ENCODE data around the gene CLASRP. TPM values are rescaled to one million over a fixed set of nuclear protein-coding genes. Genes with fewer than 3 reads are reported as not detected.
"Not testable (repeated sequence)": the region's sequence is repeated elsewhere in the genome, so short reads cannot be mapped to it uniquely, and the experiment has no call there.

The CLASRP gene
- total RNA-seq, 1 experiment from 2014 or later, result 29.9 TPM

DNA sequence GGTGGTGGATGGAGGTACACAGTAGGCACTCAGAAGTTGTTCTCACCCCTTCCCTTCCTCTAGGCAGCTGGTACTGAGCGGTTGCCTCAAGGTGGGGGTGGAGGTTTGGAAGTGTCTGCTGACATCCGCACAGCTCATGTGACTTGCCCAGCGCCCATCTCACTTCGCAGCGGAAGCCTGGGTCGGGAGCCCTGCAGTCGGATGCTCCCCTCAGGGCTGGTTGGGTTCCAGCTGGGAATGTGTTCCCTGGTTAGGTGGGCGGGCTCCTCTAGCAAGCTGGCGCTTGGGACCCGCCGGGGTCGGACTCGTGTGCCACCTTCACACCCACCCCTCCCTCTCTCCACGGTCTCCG is 64.3 kb downstream of the CLASRP start:
- DNase-seq (ENCODE audit: low spot score), result no peak

DNA sequence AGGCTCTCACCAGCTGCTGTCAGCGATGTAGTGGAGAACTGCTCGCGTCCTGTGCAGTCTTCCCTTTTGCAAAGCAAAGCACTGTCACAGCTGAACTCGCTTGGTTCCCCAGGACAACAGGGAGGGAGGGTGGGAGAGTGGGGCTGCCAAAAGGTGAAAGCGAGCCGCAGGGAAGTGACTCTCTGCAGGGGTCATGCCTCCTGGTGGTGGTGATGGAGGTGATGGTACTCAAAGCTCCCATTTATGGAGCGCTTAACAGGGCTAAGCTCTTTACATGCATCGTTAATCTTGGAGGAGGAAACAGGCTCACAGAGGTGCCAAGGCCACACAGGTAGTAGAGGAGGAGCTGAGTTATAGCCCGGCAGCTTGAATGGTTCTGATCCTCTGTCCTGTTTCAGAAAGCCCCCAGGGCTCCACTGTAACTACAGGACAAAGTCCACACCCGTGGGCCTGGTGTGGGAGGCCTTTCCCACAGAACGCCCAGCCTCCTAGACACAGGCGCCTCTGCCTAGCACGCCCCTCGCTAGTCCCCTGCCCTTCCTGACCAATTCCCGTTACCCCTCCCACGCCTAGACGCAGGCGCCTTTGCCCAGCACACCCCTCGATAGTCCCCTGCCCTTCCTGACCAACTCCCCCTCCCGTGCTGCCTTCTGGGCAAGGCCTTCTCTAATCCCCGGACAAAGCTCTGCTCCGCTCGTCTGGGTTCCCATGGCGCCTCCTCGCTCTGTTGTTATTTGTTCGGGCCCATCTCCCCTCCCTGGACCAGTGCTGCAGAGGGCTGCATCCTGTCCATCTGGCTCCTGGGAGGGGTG is 64.9 kb downstream of the CLASRP start:
- DNase-seq (ENCODE audit: low spot score), result no peak

DNA sequence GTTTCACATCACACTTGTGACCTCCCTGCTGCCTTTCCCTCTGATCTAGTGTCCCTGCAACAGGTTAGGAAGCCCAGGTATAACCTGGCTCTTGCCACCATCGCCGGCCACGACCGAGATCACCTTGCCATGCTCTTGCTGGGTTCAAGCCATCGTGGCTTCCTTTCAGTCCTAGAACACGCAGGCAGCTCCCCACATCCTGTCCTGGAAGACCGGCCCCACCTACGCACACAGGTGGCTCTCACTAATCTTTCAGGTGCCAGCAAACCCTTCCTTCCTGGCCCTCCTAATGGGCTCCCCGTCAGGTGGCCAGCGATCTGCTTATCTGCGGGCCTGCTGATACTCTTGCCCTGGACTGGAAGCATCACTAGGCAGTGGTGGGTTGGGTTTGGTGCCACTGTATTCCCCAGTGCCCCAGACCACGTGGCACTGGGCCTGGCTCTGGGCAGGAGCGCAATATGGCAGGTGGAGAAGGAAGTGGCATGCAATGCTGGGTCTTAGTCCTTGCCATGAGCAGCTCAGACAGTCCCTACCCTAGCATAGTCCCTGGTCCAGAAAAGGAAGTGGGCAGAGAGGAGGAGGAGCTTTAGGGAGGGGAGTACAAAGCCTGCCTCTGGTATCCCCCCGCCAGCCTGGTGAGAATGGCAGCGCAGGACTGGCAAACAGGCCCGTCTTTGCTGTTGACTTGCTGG is 66.0 kb downstream of the CLASRP start:
- no peak for DNase-seq (ENCODE audit: low spot score)

DNA sequence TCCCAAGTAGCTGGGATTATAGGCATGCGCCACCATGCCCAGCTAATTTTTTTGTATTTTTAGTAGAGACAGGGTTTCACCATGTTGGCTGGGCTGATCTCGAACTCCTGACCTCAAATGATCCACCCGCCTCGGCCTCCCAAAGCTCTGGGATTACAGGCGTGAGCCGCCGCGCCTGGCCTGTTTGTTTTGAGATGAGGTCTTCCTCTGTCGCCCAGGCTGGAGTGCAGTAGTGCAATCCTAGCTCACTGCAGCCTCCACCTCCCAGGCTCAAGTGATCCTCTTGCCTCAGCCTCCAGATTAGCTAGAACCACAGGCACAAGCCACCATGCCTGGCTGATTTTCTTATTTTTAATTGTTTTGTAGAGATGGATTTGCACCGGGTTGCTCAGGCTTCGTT is 67.5 kb downstream of the CLASRP start:
- DNase-seq (ENCODE audit: low spot score), result not testable (repeated sequence)

DNA sequence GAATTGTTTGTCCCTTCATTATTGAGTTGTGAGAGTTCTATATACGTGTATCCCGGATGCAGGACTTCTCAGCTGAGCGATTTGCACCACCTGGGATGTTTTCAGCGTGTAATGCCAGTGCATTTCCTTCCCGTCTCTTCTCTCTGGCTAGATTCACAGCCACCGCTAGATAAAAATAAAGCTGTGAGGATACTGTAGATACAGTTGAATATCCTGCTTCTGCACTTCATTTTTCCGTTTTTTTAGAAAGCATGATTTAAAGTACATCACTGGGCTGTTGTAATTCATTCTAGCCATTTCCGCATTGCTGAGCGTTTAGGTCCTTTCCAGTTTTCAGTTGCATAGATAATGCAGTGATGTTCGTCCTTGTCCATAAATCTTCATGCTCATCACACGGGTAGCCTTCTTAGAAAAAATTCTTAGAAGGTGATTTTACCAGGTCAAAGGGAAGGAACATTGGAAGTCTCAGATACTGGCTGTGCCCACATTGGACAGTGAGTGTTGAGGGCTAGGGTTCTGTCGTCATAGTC is 68.8 kb downstream of the CLASRP start:
- DNase-seq (ENCODE audit: low spot score), result no peak

DNA sequence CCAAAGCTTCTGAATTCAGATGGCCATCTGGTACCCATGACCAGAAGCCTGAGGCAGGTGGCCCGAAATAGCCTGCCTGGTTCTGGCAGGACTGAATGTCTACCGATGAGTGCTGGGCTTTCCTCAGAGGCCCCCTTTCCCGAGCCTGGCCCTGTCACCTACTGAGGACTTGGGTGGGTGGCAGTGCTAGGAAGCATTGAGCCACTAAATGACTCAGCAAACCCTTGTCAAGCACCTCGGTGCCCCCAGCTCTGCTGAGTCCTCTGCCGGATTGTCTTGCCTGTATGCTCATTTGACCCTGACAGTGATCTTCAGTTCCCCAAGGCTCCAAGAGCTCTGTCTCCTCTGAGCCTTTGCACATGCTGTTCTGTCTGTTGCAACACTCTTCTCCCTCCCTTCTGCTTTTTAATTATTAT is 72.0 kb downstream of the CLASRP start:
- DNase-seq (ENCODE audit: low spot score), result no peak

DNA sequence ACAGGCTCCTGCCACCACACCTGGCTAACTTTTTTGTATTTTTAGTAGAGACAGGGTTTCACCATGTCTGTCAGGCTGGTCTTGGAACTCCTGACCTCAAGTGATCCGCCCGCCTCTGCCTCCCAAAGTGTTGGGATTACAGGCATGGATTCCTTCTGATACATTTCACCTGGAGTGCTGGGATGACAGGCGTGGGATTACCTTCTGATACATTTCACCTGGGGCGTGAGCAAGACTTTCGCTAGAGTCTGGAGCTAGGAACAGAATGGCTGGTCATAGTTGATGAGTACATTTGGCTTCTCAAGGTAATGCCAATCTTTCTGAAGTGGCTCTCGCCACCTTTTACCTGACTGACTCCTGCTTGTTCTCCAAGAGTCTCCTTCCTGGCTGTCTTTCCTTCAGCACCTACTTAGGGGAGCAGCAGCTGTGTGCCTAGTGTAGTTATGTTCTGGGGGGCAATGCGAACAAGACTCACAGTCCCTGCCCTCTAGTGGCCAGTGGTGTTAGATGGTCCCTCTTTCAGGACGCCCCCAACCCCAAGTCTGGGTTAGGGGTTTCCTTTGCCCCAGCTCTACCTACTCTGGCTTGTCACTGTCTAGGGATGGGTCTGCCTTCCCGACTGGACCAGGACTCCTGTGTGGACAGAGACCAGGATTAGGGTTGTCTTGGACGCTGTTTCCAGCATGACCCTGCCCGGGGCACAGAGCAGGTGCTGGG is 73.4 kb downstream of the CLASRP start:
- no peak for DNase-seq (ENCODE audit: low spot score)

DNA sequence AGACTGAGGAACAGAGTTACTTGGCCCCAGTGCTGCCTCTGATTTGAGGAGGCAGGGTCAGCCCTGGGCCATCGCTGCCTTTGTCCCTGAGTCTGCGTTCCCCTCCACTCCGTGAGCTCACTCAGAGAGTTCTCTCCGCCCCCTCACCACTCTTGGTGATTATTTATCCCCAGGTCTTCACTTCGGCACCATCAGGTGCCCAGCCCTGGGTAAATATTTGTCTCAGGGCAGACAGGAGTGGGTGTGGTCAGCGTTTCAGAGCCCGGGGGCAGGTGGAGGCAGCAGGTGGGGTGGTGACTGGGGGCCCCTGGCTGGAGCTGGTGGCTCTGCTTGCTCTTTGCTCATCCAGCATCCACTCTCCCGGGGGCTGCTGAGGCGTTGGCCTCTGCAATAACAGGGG is 74.8 kb downstream of the CLASRP start:
- no peak for DNase-seq (ENCODE audit: low spot score)

DNA sequence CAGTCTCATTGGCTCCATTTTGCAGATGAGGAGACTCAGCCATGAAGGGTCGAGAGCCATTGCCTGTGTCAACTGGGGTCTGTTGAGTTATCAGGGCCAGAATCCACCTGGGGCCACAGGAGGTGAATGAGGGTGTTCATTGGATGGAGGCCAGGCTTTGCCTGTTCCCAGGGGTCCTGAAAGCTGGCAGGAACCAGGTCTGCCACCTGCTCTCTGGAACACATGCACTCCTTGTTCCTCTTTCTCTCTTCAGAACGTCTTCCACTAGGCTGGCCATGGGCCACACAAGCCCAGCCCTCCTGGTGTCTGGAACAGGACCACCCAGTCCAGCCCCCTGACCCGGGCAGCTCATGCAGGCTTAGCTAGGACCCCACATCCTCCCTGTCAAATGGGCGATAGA is 75.3 kb downstream of the CLASRP start:
- no peak for DNase-seq (ENCODE audit: low spot score)

DNA sequence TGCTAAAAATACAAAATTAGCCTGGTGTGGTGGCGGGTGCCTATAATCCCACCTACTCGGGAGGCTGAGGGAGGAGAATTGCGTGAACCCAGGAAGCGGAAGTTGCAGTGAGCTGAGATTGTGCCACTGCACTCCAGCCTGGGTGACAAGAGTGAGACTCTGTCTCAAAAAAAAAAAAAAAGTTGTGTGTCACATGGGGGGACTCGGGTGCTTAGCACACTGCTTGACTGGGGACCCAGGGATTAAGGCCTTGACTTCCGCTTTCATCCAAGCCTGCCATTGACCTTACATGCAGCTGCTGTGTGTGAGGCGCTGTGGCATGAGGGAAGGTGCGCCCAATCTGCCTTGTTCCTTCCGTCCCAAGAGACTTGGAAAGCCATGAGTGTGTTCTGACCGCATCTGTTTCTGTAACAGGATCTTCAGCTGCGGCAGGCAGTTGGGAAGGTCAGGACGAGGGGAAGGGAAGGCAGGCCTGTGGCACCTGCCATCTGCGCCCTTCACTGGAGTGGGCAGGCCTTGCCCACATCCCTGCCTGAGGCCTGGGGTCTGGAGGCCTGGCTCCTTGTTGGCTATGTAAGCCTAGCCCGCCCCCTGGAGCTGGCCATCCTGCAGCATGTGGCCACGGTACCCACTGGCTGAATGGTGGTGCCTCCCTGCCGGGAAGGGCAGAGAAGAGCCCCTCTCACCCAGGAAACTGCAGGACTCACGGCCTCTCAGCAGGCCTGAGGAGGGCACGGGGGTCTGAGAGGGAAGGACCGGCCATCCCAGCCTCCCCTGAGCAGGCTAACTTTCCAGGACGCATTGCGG is 77.2 kb downstream of the CLASRP start:
- DNase-seq (ENCODE audit: low spot score), result no peak

DNA sequence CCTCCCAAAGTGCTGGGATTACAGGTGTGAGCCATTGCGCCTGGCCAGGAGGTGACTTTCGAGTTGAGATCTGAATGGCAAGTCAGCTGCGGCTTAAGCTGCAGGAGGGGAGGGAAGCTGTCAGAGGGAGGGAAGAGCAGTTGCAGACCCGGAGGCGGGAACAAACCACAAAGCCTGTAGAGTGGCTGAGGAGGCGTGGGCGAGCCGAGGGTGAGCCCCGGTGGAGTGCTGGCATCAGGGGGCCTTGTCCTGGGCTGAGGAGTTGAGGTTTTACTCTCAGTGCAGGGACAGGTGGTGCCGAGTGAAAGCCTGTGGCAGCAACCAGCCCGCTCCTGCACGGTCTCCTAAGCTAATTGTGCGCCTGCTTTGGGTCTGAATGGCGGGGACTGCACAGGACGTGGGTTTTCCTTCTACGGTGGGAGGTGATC is 78.3 kb downstream of the CLASRP start:
- no peak for DNase-seq (ENCODE audit: low spot score)

DNA sequence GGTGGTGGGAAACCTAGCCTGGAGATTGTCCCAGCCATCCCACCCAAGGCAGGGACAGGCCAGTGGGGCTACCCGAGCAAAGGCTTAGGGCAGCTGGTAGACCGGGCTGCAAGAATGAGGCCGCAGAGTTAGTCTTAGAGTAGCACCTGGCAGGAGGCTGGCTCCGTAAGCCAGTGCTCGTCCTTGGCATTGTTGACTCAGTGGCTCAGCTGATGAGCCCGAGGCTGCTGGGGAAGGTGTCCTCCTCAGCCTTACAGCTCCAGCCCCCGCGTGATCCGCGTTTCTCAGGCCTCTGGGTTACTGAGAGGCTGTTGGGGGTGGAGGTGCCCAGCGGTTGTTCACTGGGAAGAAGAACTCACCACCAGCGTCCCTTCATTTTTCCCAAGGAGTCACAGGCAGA is 78.8 kb downstream of the CLASRP start:
- no peak for DNase-seq (ENCODE audit: low spot score)

DNA sequence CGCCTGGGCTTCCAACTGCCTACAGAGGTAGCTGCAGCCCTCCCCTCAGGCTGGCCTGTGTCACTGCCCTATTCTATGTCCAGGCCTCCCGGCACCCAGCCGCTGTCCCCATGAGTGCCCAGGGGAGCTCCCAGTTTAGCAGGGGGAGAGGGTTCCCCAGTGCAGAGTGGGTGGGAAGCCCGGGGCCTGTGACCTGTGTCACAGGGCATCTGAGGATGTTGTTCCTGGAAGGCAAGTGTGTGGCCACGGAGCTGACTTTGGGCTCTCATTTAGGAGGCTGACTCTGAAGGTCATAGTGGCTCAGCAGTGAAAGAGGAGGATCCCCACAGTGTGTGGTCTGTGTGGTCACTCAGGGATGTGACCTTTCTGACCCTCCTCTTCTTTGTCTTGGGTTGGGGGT is 79.3 kb downstream of the CLASRP start:
- no peak for DNase-seq (ENCODE audit: low spot score)

DNA sequence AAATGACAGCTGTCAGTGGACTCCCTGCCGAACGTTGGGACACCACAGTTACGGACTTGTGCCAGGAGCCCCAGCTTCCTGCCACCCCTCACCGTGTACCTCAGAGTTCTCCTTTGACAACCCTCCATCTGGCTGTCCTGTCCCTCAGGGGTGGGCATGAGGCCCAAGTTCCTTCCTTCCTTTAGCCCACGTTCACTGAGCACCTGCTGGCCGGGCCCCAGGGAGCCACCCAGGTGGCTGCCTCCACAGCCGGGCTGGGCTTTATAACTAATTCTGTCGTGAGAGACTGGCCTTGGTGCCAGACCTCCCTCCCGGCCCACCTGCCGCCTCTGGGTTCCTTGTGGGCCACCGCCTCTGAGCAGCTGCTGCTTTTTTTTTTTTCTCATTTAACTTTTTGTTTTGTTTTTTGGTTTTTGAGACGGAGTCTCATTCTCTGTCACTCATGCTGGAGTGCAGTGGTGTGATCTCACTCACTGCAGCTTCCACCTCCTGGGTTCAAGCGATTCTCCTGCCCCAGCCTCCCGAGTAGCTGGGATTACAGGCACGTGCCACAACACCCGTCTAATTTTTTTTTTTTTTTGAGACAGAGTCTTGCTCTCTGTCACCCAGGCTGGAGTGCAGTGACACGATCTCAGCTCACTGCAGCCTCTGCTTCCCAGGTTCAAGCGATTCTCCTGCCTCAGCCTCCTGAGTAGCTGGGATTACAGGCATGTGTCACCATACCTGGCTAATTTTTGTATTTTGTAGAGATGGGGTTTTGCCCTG is 79.9 kb downstream of the CLASRP start:
- DNase-seq (ENCODE audit: low spot score), result not testable (repeated sequence)

DNA sequence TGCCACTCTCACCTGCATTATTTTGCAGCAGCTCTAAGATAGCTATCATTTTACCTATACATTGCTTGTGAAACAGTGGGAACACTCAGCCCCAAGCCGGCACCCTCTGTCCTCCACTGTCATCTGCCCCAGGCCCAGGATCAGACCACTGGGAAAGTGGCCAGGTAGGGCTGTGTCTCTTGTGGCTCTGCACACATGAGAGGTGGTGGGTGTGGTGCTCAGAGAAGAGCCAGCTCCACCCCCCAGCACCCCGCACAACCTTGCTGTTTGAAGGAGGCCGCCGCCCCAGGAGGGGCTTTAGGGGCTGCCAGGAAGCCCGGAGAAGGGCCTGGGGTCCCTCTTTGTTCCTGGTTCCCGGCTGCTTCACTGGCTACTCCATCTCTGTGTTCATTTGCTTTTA is 80.7 kb downstream of the CLASRP start:
- no peak for DNase-seq (ENCODE audit: low spot score)

Other genes with a start within 250 kb of the CLASRP start
- 8.2 and 11.2 TPM in 2 replicates for gene BCAM, start 229.9 kb upstream of the CLASRP start, total RNA-seq (2014; rRNA removed; shearing (Covaris generic))
- gene NECTIN2, start 192.7 kb upstream of the CLASRP start, total RNA-seq (2014; rRNA removed; shearing (Covaris generic)), result 55.0 and 63.4 TPM in 2 replicates
- gene TOMM40, start 147.8 kb upstream of the CLASRP start, total RNA-seq (2014; rRNA removed; shearing (Covaris generic)), result 109 and 111 TPM in 2 replicates
- gene APOE, start 133.2 kb upstream of the CLASRP start, total RNA-seq (2014; rRNA removed; shearing (Covaris generic)), result 0.14 and 0.86 TPM in 2 replicates
- gene APOC1, start 124.4 kb upstream of the CLASRP start, total RNA-seq (2014; rRNA removed; shearing (Covaris generic)), result not detected in 2 replicates
- not detected in 2 replicates for gene APOC4, start 96.8 kb upstream of the CLASRP start, total RNA-seq (2014; rRNA removed; shearing (Covaris generic))
- not detected in 2 replicates for gene APOC2, start 93.0 kb upstream of the CLASRP start, total RNA-seq (2014; rRNA removed; shearing (Covaris generic))
- gene CLPTM1, start 83.7 kb upstream of the CLASRP start, total RNA-seq (2014; rRNA removed; shearing (Covaris generic)), result 23.3 and 28.1 TPM in 2 replicates
- gene RELB, start 37.6 kb upstream of the CLASRP start, total RNA-seq (2014; rRNA removed; shearing (Covaris generic)), result 6.0 and 9.3 TPM in 2 replicates
- gene ZNF296, start 37.4 kb downstream of the CLASRP start, total RNA-seq (2014; rRNA removed; shearing (Covaris generic)), result 0.19 TPM in 1 of 2 replicates, not detected in the other
- 17.1 and 29.6 TPM in 2 replicates for gene GEMIN7, start 40.2 kb downstream of the CLASRP start, total RNA-seq (2014; rRNA removed; shearing (Covaris generic))
- gene PPP1R37, start 54.1 kb downstream of the CLASRP start, total RNA-seq (2014; rRNA removed; shearing (Covaris generic)), result 25.1 and 28.0 TPM in 2 replicates
- not detected in 2 replicates for gene NKPD1, start 121.9 kb downstream of the CLASRP start, total RNA-seq (2014; rRNA removed; shearing (Covaris generic))
- 6.9 TPM in 2 replicates for gene TRAPPC6A, start 139.2 kb downstream of the CLASRP start, total RNA-seq (2014; rRNA removed; shearing (Covaris generic))
- 0.19 and 4.7 TPM in 2 replicates for gene BLOC1S3, start 139.7 kb downstream of the CLASRP start, total RNA-seq (2014; rRNA removed; shearing (Covaris generic))
- 0.34 TPM in 1 of 2 replicates, not detected in the other for gene EXOC3L2, start 206.4 kb downstream of the CLASRP start, total RNA-seq (2014; rRNA removed; shearing (Covaris generic))
- gene MARK4, start 212.2 kb downstream of the CLASRP start, total RNA-seq (2014; rRNA removed; shearing (Covaris generic)), result 4.6 and 5.6 TPM in 2 replicates

Measured in A172 (cell line).